Mucosa of stomach (tissue), 1 donor: ENCODE data around the gene MAPK8.
"Not testable (repeated sequence)": the region's sequence is repeated elsewhere in the genome, so short reads cannot be mapped to it uniquely, and the experiment has no call there.

Experiments
- H3K27me3 ChIP-seq: one replicate; pipeline ENCODE4 v1.7.0; 2013; ENCODE audit warnings: mild to moderate bottlenecking, low read length; ENCODE audit not compliant: control insufficient read depth, insufficient read depth
- H3K36me3 ChIP-seq: one replicate; pipeline ENCODE4 v1.7.0; 2013; ENCODE audit warnings: low read length; ENCODE audit not compliant: control insufficient read depth, insufficient read depth
- H3K4me1 ChIP-seq: one replicate; pipeline ENCODE4 v1.7.0; 2013; ENCODE audit warnings: mild to moderate bottlenecking, low read length; ENCODE audit not compliant: control insufficient read depth, insufficient read depth
- H3K4me3 ChIP-seq: one replicate; pipeline ENCODE4 v1.7.0; 2013; ENCODE audit warnings: low read length
- H3K9ac ChIP-seq: one replicate; pipeline ENCODE4 v1.7.0; 2013; ENCODE audit warnings: mild to moderate bottlenecking, low read length, moderate library complexity
- H3K9me3 ChIP-seq: one replicate; pipeline ENCODE4 v1.7.0; 2013; ENCODE audit warnings: mild to moderate bottlenecking, low read length, moderate library complexity; ENCODE audit not compliant: control insufficient read depth
- donor health status: Pancreatic carcinoma.

MAPK8 gene

GRCh38 chr10:48306265-48306869 lies at the start of gene MAPK8:
MAPK8 (plus strand) TSS chr10:48306677; CDS start chr10:48401661, 94,984 bp downstream.
- Histone ChIP-seq H3K4me1 (peaks cover 4% of the 10 kb centered on the region), H3K36me3 (no peaks in the 10 kb centered on the region), H3K27me3 (no peaks in the 10 kb centered on the region), H3K9ac (peak within 1 kb of the TSS; percentile 44), H3K4me3 (peak within 1 kb of the TSS; percentile 26), H3K9me3 (no peaks in the 10 kb centered on the region)

- H3K9ac ChIP-seq: no peak overlapping the region
- H3K36me3 ChIP-seq: no peaks in the 10 kb centered on the region
- no peaks in the 10 kb centered on the region for H3K27me3 ChIP-seq
- no peaks in the 10 kb centered on the region for H3K4me1 ChIP-seq
- no peaks in the 10 kb centered on the region for H3K9me3 ChIP-seq
- no peak overlapping the region for H3K4me3 ChIP-seq
Observed at GRCh38 chr10:48257407-48257961, 49.0 kb upstream of the MAPK8 start.

- H3K36me3 ChIP-seq: no peaks in the 10 kb centered on the region
- no peak overlapping the region for H3K9ac ChIP-seq
- no peak overlapping the region for H3K4me3 ChIP-seq
- H3K9me3 ChIP-seq: no peaks in the 10 kb centered on the region
- no peaks in the 10 kb centered on the region for H3K4me1 ChIP-seq
- H3K27me3 ChIP-seq: no peaks in the 10 kb centered on the region
Observed at GRCh38 chr10:48258105-48258504, 48.4 kb upstream of the MAPK8 start.

GRCh38 chr10:48266528-48266927 lies 39.9 kb upstream of the MAPK8 start:
- Histone ChIP-seq H3K9me3 (no peaks in the 10 kb centered on the region), H3K9ac (no peak overlapping the region), H3K27me3 (no peaks in the 10 kb centered on the region), H3K4me1 (no peaks in the 10 kb centered on the region), H3K4me3 (no peak overlapping the region), H3K36me3 (no peaks in the 10 kb centered on the region)

GRCh38 chr10:48271047-48271730 lies 35.3 kb upstream of the MAPK8 start:
- H3K27me3 ChIP-seq: no peaks in the 10 kb centered on the region
- H3K9ac ChIP-seq: no peak overlapping the region
- no peaks in the 10 kb centered on the region for H3K4me1 ChIP-seq
- H3K4me3 ChIP-seq: no peak overlapping the region
- no peaks in the 10 kb centered on the region for H3K9me3 ChIP-seq
- no peaks in the 10 kb centered on the region for H3K36me3 ChIP-seq

GRCh38 chr10:48272682-48273081 lies 33.8 kb upstream of the MAPK8 start:
- no peaks in the 10 kb centered on the region for H3K27me3 ChIP-seq
- H3K9ac ChIP-seq: no peak overlapping the region
- no peaks in the 10 kb centered on the region for H3K9me3 ChIP-seq

DNA sequence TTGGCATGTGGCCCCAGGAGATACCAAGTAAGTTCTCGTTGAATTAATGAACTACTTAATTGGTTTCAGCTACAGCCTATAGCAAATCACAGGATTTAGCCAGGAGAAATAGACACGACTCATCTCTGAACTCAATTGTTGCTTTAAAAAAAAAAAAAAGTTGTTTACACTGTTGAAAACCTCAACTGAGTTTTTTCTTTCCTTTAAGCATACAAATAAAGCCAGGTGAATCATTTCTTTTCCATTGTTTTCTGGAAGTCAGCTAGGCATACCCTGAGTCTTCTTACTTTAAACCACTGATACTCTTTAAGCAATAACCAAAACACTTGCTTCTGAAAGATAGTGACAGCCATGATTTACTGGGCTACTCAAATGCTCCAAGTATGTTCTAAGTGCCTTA lies 32.7 kb upstream of the MAPK8 start:
- no peaks in the 10 kb centered on the region for H3K9me3 ChIP-seq
- no peak overlapping the region for H3K4me3 ChIP-seq
- H3K4me1 ChIP-seq: no peaks in the 10 kb centered on the region
- no peaks in the 10 kb centered on the region for H3K27me3 ChIP-seq
- no peak overlapping the region for H3K9ac ChIP-seq
- no peaks in the 10 kb centered on the region for H3K36me3 ChIP-seq

More at GRCh38 chr10:48272682-48273081, 33.8 kb upstream of the MAPK8 start:
- H3K4me3 ChIP-seq: no peak overlapping the region
- H3K4me1 ChIP-seq: no peaks in the 10 kb centered on the region
- no peaks in the 10 kb centered on the region for H3K36me3 ChIP-seq

DNA sequence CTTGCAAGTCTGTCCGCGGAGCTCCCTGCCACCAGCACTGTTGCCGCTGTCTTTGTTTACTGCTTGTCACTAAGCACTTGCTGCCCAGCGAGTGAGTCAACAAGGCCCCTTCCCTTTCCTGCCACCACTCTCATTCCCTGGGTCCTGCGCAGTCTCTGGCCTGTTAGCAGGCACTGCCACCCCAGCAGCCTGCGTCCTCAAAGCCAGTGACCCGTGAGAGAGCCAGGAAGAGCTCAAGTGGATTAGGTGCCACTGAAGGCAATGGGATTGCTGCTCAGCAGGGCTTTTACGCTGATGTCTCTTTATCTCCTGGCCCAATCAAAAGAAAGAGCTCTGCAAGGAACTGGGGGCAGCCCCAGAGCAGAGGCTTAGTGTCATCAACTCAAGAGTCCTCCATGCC lies 31.8 kb upstream of the MAPK8 start, which contains the start of gene FRMPD2:
Gene FRMPD2, minus strand, starts transcription at position 61 of the 400 bp plus-strand sequence. CDS start 129 bp downstream, outside the sequence.
- no peaks in the 10 kb centered on the region for H3K9me3 ChIP-seq
- no peaks in the 10 kb centered on the region for H3K27me3 ChIP-seq
- no peak within 1 kb of the TSS for H3K9ac ChIP-seq
- no peaks in the 10 kb centered on the region for H3K36me3 ChIP-seq
- H3K4me3 ChIP-seq: no peak within 1 kb of the TSS
- H3K4me1 ChIP-seq: no peaks in the 10 kb centered on the region

GRCh38 chr10:48277093-48277492 lies 29.4 kb upstream of the MAPK8 start:
- Histone ChIP-seq H3K4me1 (no peaks in the 10 kb centered on the region), H3K4me3 (no peak overlapping the region), H3K36me3 (no peaks in the 10 kb centered on the region), H3K9me3 (no peaks in the 10 kb centered on the region), H3K27me3 (no peaks in the 10 kb centered on the region), H3K9ac (no peak overlapping the region)

GRCh38 chr10:48279081-48279751 lies 27.3 kb upstream of the MAPK8 start:
- Histone ChIP-seq H3K9ac (no peak overlapping the region), H3K4me1 (no peaks in the 10 kb centered on the region), H3K4me3 (no peak overlapping the region), H3K9me3 (no peaks in the 10 kb centered on the region), H3K36me3 (no peaks in the 10 kb centered on the region), H3K27me3 (peaks cover 1% of the 10 kb centered on the region)

DNA sequence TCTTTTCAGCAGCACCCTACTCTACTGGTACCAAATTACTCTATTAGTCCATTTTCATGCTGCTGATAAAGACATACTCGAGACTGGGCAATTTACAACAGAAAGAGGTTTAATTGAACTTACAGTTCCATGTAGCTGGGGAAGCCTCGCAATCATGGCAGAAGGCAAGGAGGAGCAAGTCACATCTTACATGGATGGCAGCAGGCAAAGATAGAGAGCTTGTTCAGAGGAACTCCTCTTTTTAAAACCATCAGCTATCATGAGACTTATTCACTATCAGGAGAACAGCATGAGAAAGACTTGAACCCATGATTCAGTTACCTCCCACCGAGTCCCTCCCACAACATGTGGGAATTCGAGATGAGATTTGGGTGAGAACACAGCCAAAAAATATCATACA lies 24.8 kb upstream of the MAPK8 start:
- H3K9ac ChIP-seq, H3K4me1 ChIP-seq, H3K36me3 ChIP-seq, H3K9me3 ChIP-seq, H3K4me3 ChIP-seq: not testable (repeated sequence)
- peaks cover 14% of the 10 kb centered on the region for H3K27me3 ChIP-seq

DNA sequence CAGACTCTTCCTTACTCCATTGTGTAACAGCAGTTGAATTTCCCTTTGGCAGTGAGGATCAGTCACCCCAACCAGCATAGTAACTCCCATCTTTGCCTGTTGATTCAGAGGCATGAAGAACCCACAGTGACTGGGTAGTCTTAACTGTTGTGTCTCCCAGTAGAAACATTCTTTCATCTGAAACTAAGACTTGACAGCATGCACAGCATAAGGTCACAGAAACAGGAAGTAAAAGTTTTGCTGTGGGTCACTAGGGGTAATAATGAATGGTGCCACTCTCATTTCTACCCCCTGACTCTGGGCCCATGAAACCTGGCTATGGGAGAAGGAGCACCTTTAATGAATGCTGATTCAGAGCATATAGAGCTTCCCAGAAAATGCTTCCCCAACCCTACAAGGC lies 23.6 kb upstream of the MAPK8 start:
- Histone ChIP-seq H3K4me1 (peaks cover 2% of the 10 kb centered on the region), H3K27me3 (peaks cover 14% of the 10 kb centered on the region), H3K36me3 (no peaks in the 10 kb centered on the region), H3K9me3 (no peaks in the 10 kb centered on the region), H3K4me3 (no peak overlapping the region), H3K9ac (no peak overlapping the region)
